Heart right ventricle (tissue), 16 donors: Measurements from ENCODE around the gene GPR162. TPM values are rescaled to one million over a fixed set of nuclear protein-coding genes. Genes with fewer than 3 reads are reported as not detected.

Experiments
- ATAC-seq, 8 donors: fragments of 200-7000 bp; cut with Tn5 transposase; one replicate each; pipeline ENCODE4 v1.9.1; 2020; ENCODE audit warnings: mild to moderate bottlenecking in 8 of 8, moderate library complexity in 8 of 8, moderate number of reproducible peaks in 1 of 8
- DNase-seq, 2 donors: peaks; one replicate each; pipeline ENCODE4 v3.0.0-alpha.2; 2020
- H3K27ac ChIP-seq, 10 donors: fragments of 200-600 bp; sonication (generic) in 2 of 10; one replicate each; pipeline versions ENCODE4 v1.5.0 to v1.8.0; 2020 to 2022; ENCODE audit warnings: mild to moderate bottlenecking in 3 of 10
- H3K27me3 ChIP-seq, 7 donors: fragments of 200-600 bp; one replicate each; pipeline ENCODE4 v1.8.0; 2021 to 2022; ENCODE audit warnings: mild to moderate bottlenecking in 2 of 7
- H3K36me3 ChIP-seq, 9 donors: fragments of 200-600 bp; sonication (generic) in 1 of 9; one replicate each; pipeline versions ENCODE4 v1.5.0 to v1.8.0; 2020 to 2022; ENCODE audit warnings: mild to moderate bottlenecking in 2 of 9
- H3K4me1 ChIP-seq, 9 donors: fragments of 200-600 bp; sonication (generic) in 1 of 9; one replicate each; pipeline versions ENCODE4 v1.5.0 to v1.8.0; 2020 to 2022; ENCODE audit warnings: mild to moderate bottlenecking in 4 of 9
- H3K4me3 ChIP-seq, 10 donors: fragments of 200-600 bp; sonication (generic) in 2 of 10; one replicate each; pipeline versions ENCODE4 v1.5.0 to v1.8.0; 2020 to 2022; ENCODE audit warnings: mild to moderate bottlenecking in 7 of 10, moderate library complexity in 2 of 10
- H3K9me3 ChIP-seq, 11 donors: fragments of 200-600 bp in 10 of 11; sonication (generic) in 2 of 11; one replicate each; pipeline versions ENCODE4 v1.5.0 to v1.8.0; 2013 to 2022; ENCODE audit warnings: mild to moderate bottlenecking in 2 of 11, control low read depth in 1 of 11, moderate library complexity in 1 of 11
- WGBS, 2 donors: extraction: QIAGEN DNeasy Blood & Tissue Kit; methylation state at CpG; one replicate each; pipeline ENCODE4 v1.1.7; 2013; ENCODE audit warnings: inconsistent platforms in 1 of 2; 5-methylcytosine and 5-hydroxymethylcytosine counted together
- intact Hi-C, 10 donors: fragments of 100-400 bp; cut with DNase I; formaldehyde crosslinking; loops; one replicate each; pipeline versions ENCODE4 v1.11.1 to v1.14.2; 2022
- polyA plus RNA-seq, 2 donors: library from polyadenylated mRNA; stranded (reverse); fragments of 200-250 nt; gene quantifications; one replicate each; pipeline ENCODE4 v1.2.3, GENCODE V29; 2013
- total RNA-seq, 10 donors: library from RNA; stranded (reverse); fragmentation: NEBNext Ultra II Directional in 3 of 10; extraction: Animal tissue kit (Norgen Biotek cat#: 25700) in 3 of 10; gene quantifications; one replicate each; pipeline versions ENCODE4 v1.2.1 to v1.2.4, GENCODE V29; 2021 to 2023
- TF ChIP-seq, protein P1 (sequence below), 9 donors: fragments of 200-600 bp; sonication (generic) in 2 of 9; IDR thresholded peaks; one replicate each; pipeline versions ENCODE4 v1.5.0 to v1.8.0; 2021 to 2022; ENCODE audit warnings: antibody characterized with exemption in 9 of 9, mild to moderate bottlenecking in 5 of 9, moderate library complexity in 1 of 9
- donor health status: Arrhythmogenic right ventricular cardiomyopathy.
- donor health status: ischemic (EF 13 %, LVEDD 7.1; RV severe dilation, severe dysfunction).
- donor health status: healthy with polysubstance abuse.
- donor health status: DM: no; HTN: yes; CAD: no.
- donor health status: DM: no; HTN: no; CAD: no.
- donor health status: ischemic (EF 25% LVEDD 6.9; RV normal size, moderate dysfunction).
- donor health status: ischemic (EF 25% LVEDD 5.7; RV mildly dilated, moderate dysfunction).
- donor health status: healthy.
- donor health status: DM: yes; HTN: yes; CAD: no.
- donor health status: Ischemic cardiomyopathy.
- donor health status: ischemic (EF 35%, LVEDD 5.7; RV mildly dilated, moderate dysfunction).
- donor health status: nonischemic (EF 11% LVEDD 7.7; RV severe dilation, severe dysfunction).
- donor health status: DM: yes; HTN: yes; CAD: no.
- donor health status: PGD.
- donor health status: ischemic (EF 29% LVEDD 5.4; RV normal size, mild dysfunction).
- donor health status: nonischemic (EF 23%, LVEDD 6.1; RV moderate dilation, normal function).

The GPR162 gene
- total and polyA plus RNA-seq, 12 donors: 1.8 to 16.8 (median 4.2) TPM

- Histone ChIP-seq H3K4me3 (no peak overlapping the region), H3K4me1 (peaks cover 8 to 65% (median 24%) of the 10 kb centered on the region in 9 donors), H3K27me3 (peaks cover 0 to 37% (median 0%) of the 10 kb centered on the region in 7 donors), H3K36me3 (peaks cover 0 to 49% (median 0%) of the 10 kb centered on the region in 9 donors), H3K27ac (no peak overlapping the region), H3K9me3 (no peaks in the 10 kb centered on the region)
- TF ChIP-seq, protein P1, sequence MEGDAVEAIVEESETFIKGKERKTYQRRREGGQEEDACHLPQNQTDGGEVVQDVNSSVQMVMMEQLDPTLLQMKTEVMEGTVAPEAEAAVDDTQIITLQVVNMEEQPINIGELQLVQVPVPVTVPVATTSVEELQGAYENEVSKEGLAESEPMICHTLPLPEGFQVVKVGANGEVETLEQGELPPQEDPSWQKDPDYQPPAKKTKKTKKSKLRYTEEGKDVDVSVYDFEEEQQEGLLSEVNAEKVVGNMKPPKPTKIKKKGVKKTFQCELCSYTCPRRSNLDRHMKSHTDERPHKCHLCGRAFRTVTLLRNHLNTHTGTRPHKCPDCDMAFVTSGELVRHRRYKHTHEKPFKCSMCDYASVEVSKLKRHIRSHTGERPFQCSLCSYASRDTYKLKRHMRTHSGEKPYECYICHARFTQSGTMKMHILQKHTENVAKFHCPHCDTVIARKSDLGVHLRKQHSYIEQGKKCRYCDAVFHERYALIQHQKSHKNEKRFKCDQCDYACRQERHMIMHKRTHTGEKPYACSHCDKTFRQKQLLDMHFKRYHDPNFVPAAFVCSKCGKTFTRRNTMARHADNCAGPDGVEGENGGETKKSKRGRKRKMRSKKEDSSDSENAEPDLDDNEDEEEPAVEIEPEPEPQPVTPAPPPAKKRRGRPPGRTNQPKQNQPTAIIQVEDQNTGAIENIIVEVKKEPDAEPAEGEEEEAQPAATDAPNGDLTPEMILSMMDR (IDR thresholded peaks at IDR 0.05): no peak
- intact Hi-C loops: no loop called here
- DNase-seq: no peak
- no peak for ATAC-seq
- WGBS, 2 donors: 87 to 89% methylated on average over 12 of the region's 12 CpGs
Measured at GRCh38 chr12:6831450-6831995, 9.9 kb downstream of the GPR162 start.

GRCh38 chr12:6832125-6832524, 10.5 kb downstream of the GPR162 start:
- Histone ChIP-seq H3K36me3 (peaks cover 0 to 55% (median 3%) of the 10 kb centered on the region in 9 donors), H3K4me3 (no peak overlapping the region), H3K27ac (peak overlapping the region in 2 of 10 donors; percentile 5 to 91), H3K9me3 (no peaks in the 10 kb centered on the region), H3K27me3 (peaks cover 0 to 31% (median 0%) of the 10 kb centered on the region in 7 donors), H3K4me1 (peaks cover 5 to 64% (median 20%) of the 10 kb centered on the region in 9 donors)
- TF ChIP-seq, protein P1 (IDR thresholded peaks at IDR 0.05): no peak
- ATAC-seq (no peak), DNase-seq (no peak)
- intact Hi-C loops: no loop called here
- 88 to 97% methylated on average over 4 of the region's 4 CpGs for WGBS, 2 donors

- intact Hi-C loops: no loop called here
- Histone ChIP-seq H3K4me3 (peak overlapping the region in 9 of 10 donors; percentile 15 to 56 (median 47)), H3K27ac (peak overlapping the region; percentile 33 to 91 (median 86)), H3K4me1 (peaks cover 0 to 54% (median 15%) of the 10 kb centered on the region in 9 donors), H3K36me3 (peaks cover 0 to 67% (median 15%) of the 10 kb centered on the region in 9 donors), H3K9me3 (no peaks in the 10 kb centered on the region), H3K27me3 (peaks cover 0 to 23% (median 0%) of the 10 kb centered on the region in 7 donors)
- ATAC-seq: peak in 7 of 8 donors; percentile 2 to 74 (median 47)
- TF ChIP-seq, protein P1 (IDR thresholded peaks at IDR 0.05): no peak
- 58 to 72% methylated on average over 6 of the region's 6 CpGs for WGBS, 2 donors
- DNase-seq: no peak
Measured at GRCh38 chr12:6833189-6833890, 11.7 kb downstream of the GPR162 start.

DNA sequence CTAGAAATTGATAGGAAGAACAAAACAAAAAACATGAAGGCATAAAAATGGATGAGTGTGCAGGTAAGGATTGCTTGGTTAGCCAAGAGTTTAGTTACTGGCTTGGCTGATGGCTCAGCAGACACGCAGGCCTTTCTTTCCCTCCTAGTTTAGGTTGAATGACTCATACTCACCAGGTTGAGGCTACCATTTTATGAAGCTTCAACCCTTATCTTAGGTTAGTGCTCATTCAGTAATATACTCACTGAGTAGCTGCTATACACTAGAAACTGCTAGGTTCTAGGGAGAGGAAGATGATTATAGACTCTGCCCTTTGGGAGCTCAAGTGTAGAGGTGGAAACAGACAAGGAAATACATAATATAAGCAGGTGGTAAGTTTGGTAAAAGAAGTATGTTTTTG, 12.6 kb downstream of the GPR162 start:
- intact Hi-C loops: no loop called here
- Histone ChIP-seq H3K4me3 (peak overlapping the region in 9 of 10 donors; percentile 15 to 56 (median 47)), H3K9me3 (no peaks in the 10 kb centered on the region), H3K4me1 (peaks cover 0 to 47% (median 11%) of the 10 kb centered on the region in 9 donors), H3K27ac (peak overlapping the region in 9 of 10 donors; percentile 62 to 91 (median 87)), H3K27me3 (peaks cover 0 to 14% (median 0%) of the 10 kb centered on the region in 7 donors), H3K36me3 (peaks cover 0 to 76% (median 20%) of the 10 kb centered on the region in 9 donors)
- WGBS, 2 donors: 76 to 81% methylated on average over 1 of the region's 1 CpG
- TF ChIP-seq, protein P1 (IDR thresholded peaks at IDR 0.05): no peak
- peak in 1 of 8 donors; percentile 16 for ATAC-seq
- no peak for DNase-seq
